GM10266 (cell line): ENCODE results near the gene RAB42.

Experiments
- DNase-seq: peaks from one replicate; pipeline ENCODE4 v3.0.0; 2012; ENCODE audit errors: extremely low spot score
- CTCF ChIP-seq: IDR thresholded peaks from 2 replicates; pipeline ENCODE4 v1.5.1; 2012; ENCODE audit warnings: mild to moderate bottlenecking, low read depth; ENCODE audit not compliant: control insufficient read depth, insufficient read depth; ENCODE audit errors: missing control alignments

Gene RAB42

GRCh38 chr1:28642847-28643635, 51.0 kb downstream of the RAB42 start, which contains the start of gene TAF12:
TSS of gene TAF12 (minus strand) at chr1:28643067. CDS start at chr1:28622081, 20,986 bp downstream.
- peak; percentile 65 for TF ChIP-seq CTCF
- peak; percentile 85 for DNase-seq

GRCh38 chr1:28644494-28644893, 52.4 kb downstream of the RAB42 start:
- no peak for DNase-seq
- no peak for TF ChIP-seq CTCF
